Measurements from ENCODE around the gene FUT8. TPM values are rescaled to one million over a fixed set of nuclear protein-coding genes. Genes with fewer than 3 reads are reported as not detected.
"Not testable (repeated sequence)": the region's sequence is repeated elsewhere in the genome, so short reads cannot be mapped to it uniquely, and the experiment has no call there.

FUT8 gene
- total RNA-seq, 1 experiment from 2014 or later = 109 TPM

DNA sequence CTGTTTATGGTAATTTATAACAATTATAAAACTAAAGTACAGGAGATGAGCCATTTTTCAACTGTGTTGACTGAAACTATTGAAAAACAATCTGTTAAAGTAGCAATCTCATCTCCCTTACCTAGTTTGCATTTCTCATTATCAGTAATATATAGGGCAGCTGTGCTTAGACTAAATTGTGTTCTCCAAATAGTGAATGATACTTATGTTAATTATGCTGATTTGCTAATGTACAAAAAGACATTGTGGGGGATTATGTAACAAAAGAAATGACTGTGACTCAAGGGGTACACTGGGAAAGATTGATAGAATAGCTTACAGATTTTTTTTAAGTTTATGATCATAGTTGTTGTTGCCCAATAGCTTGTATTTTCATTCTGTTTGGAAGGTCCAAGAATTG is 207.7 kb downstream of the FUT8 start:
- DNase-seq (ENCODE audit: low read depth) = no peak

GRCh38 chr14:65622703-65623102 is 210.2 kb downstream of the FUT8 start:
- DNase-seq (ENCODE audit: low read depth) = no peak

- DNase-seq (ENCODE audit: low read depth) = no peak
Measured at GRCh38 chr14:65623759-65624158, 211.2 kb downstream of the FUT8 start.

DNA sequence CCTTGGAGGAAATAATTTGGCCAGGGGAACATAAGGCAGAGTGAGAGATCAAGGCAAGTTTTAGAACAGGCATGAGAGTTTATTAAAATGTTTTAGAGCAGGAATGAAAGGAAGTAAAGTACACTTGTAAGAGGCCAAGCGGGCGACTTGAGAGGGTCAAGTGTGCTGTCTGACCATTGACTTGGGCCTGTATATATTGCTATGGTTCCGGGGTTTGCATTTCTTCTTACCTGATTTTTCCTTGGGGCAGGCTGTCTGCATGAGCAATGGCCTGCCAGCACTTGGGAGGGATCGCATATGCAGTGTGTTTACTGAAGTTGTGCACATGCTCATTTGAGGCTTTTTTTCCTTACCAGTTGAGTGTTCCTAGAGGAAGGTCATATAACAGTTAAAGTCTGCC is 214.8 kb downstream of the FUT8 start:
- DNase-seq (ENCODE audit: low read depth) = no peak

DNA sequence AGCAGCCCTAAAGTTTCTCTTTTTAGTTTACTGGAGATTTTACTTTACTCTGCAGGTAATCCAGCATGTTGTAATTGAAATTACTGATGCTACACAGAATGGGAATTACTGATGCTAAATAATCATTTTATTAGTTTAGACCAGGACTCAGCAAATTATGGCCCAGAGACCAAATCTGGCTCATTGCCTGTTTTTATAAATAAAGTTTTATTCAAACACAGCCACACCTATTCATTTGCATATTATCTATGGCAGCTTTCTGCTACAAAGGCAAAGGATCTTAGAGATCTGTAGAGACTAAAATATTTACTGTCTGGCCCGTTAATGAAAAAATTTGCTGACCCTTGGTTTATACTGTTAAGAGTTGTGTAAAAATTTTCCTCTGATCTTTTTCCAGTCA is 216.1 kb downstream of the FUT8 start:
- DNase-seq (ENCODE audit: low read depth) = no peak

DNA sequence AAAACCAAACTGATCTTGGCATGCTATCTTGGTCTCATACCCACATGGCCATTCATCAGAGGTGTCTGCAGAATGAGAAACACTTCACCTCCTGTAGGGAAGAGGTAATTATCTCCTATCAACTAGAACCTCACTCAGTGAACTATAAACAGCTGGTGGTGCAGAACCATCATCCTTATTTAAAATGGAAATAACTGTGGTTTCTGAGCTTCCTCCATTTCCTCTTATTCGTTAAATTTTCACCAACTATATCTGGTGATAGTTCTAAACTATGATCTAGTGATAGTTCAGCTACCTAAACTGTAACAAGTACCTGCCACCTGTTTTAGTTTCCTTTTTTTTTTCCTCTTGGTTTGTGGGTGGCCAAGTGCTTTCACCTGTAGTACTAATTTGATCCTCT is 218.5 kb downstream of the FUT8 start:
- no peak for DNase-seq (ENCODE audit: low read depth)

DNA sequence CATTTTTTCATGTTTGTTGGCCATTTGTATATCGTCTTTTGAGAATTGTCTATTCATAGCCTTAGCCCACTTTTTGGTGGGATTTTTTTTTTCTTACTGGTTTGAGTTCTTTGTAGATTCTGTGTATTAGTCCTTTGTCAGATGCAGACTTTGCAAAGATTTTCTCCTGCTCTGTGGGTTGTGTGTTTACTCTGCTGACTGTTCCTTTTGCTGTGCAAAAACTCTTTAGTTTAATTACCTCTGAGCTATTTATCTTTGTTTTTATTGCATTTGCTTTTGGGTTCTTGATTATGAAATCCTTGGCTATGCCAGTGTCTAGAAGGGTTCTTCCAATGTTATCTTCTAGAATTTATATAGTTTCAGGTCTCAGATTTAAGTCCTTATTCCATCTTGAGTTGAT is 220.0 kb downstream of the FUT8 start:
- DNase-seq (ENCODE audit: low read depth) = no peak

GRCh38 chr14:65633666-65634065 is 221.1 kb downstream of the FUT8 start:
- not testable (repeated sequence) for DNase-seq (ENCODE audit: low read depth)

DNA sequence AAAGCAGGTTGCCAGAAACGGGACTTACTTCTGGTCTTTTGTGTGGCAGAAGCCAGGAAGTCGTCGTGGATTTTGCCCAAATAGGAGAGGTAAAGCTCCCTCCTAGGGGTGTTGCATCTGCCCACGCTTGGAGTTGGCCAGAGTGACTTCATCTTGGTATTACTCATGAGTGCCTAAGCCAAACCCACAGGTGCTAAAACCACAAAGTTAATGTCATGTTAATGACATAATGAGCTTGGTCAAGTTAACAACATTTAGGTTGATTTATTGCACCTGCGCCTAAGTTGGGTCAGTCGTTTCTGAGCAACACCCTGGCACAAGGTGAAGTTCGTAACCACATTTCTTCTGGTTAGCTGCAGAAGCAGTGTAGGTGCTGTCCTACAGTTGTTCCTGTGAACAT is 225.2 kb downstream of the FUT8 start:
- peak; percentile 64 for DNase-seq (ENCODE audit: low read depth)

GRCh38 chr14:65639216-65639615 is 226.7 kb downstream of the FUT8 start:
- DNase-seq (ENCODE audit: low read depth) = peak; percentile 29

DNA sequence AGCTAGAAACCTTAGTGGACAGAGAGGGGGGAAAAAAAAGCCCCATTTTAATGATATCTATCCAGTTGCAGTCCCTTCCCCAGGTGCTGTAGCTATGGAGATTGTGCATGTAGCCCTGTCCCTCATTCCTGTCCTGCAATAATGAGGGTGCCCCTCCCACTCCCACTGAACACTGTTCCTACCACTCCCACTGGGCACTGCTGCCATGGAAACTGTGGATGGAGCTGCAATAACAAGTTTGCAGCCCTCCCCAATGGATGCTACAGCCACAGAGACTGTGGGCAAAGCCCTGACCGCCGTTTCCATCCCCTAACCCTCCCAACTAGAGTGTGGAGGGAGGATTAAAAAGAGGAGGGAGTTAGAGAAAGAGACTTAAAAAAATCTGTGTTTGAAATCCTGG is 238.3 kb downstream of the FUT8 start:
- DNase-seq (ENCODE audit: low read depth) = no peak

DNA sequence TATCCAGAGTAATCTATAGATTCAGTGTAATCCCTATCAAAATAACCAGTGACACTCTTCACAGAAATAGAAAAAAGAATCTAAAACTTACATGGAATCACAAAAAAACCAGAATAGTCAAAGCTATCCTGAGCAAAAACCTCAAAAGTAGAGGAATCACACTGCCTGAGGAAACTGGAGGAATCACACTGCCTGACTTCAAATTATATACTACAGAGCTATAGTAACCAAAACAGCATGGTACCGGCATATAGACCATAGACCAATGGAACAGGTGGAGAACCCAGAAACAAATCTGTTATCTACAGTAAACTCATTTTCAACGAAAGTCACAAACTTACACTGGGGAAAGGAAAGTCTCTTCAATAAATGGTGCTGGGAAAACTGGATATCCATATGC is 244.0 kb downstream of the FUT8 start:
- DNase-seq (ENCODE audit: low read depth) = no peak

GRCh38 chr14:65658202-65658601 is 245.7 kb downstream of the FUT8 start:
- DNase-seq (ENCODE audit: low read depth) = peak; percentile 36

DNA sequence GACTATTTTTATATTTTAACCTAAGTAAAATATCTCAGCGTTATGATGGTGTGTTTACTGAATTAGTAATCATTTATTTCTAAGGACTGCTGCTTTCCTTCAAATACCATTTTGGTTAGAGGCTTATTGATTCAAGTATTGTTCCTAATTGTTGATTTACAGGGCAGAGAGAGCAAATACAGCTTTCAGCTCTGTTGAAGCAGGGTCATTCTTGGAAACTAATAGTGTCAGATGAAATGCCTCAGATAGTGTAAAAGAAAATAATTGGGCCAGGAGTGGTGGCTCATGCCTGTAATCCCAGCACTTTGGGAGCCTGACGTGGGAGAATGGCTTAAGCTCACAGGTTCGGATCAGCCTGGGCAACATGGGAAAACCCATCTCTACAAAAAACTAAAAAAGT is 249.3 kb downstream of the FUT8 start:
- DNase-seq (ENCODE audit: low read depth) = no peak

DNA sequence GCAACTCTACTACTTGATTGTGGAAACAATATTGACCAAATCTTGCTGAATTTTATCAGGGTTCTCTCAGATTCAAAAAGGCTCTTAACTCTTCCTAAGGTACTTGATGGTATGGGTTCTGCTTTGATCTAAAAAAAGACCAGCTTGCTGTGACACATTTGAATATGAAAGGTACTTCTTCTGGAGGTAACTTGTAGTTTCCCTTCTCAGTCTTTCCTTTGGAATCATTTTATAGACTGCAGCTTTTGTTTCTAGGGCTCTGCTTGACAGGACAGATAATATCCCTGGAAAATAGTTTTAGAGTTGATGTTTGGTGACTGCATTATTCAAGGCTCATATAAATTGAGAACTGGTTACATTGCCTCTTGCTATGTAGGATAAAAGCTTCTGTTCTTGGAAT is 251.9 kb downstream of the FUT8 start:
- no peak for DNase-seq (ENCODE audit: low read depth)

GRCh38 chr14:65676361-65677014 is 264.0 kb downstream of the FUT8 start:
- DNase-seq (ENCODE audit: low read depth) = no peak

GRCh38 chr14:65685572-65685971 is 273.0 kb downstream of the FUT8 start:
- DNase-seq (ENCODE audit: low read depth) = no peak

GRCh38 chr14:65686761-65687160 is 274.2 kb downstream of the FUT8 start:
- DNase-seq (ENCODE audit: low read depth) = no peak

DNA sequence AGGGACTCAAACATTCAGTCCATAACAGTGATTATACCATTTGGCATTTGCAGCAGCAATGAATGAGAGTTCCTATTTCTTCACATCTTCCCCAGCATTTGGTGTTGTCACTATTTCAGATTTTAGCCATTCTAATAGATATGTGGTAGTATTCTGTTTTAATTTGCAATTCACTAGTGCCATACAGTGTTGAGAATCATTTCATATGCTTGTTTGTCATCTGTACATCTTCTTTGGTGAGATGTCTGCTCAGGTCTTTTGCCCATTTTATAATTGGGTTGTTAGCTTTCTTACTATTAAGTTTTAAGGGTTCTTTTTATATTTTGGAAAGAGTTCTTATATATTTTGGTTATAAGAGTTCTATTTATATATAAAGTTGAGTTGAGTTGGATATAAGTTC is 276.5 kb downstream of the FUT8 start:
- DNase-seq (ENCODE audit: low read depth) = no peak

- DNase-seq (ENCODE audit: low read depth) = not testable (repeated sequence)
Measured at GRCh38 chr14:65692566-65692965, 280.0 kb downstream of the FUT8 start.

GRCh38 chr14:65696801-65697200 is 284.3 kb downstream of the FUT8 start:
- no peak for DNase-seq (ENCODE audit: low read depth)

GRCh38 chr14:65703521-65703920 is 291.0 kb downstream of the FUT8 start:
- no peak for DNase-seq (ENCODE audit: low read depth)

DNA sequence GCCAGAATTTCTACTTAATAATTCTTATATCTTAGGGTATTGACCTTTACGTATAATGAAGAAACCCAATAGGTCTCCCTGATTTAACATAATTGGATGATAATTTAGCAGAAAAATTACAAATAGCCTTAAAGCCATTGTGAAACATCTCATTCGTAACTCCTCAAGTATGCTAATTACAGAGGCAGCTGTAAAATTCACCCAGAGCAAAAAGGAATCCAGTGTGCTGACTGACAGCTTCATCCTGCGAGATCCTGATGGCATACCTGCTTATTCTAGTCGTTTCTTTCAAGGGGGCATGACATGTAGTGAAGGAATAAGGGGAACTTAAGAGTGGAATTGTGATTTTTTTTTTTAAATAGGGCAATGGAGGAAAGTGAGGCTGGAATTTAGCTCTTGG is 291.5 kb downstream of the FUT8 start:
- peak; percentile 6 for DNase-seq (ENCODE audit: low read depth)

GRCh38 chr14:65704437-65704836 is 291.9 kb downstream of the FUT8 start:
- peak; percentile 20 for DNase-seq (ENCODE audit: low read depth)

Data from M059J (cell line).